ENCODE data around the gene JMJD8. TPM values are rescaled to one million over a fixed set of nuclear protein-coding genes. Genes with fewer than 3 reads are reported as not detected.

Gene JMJD8
- total and polyA plus RNA-seq, 2 donors: 28.3 to 91.4 TPM

DNA sequence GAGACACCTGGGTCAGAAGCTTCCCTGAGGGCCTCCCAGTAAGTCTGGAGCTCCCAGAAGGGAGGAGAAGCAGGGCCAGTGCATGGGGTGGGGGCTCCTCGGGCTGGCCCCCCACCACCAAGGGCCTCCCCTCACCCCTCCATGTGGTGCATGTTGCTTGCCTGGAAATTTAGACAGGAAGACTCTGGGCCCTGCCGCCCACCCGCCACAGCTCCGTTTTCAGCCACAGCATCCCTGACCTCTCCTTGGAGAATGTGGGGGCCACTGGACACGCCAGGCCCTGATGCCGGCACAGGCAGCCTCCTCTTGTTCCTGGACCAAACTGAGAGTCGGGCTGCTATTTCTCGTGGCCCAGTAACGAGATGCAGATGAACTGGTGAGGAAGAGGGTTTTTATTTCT lies 45.3 kb downstream of the JMJD8 start:
- no peaks in the 10 kb centered on the region for H3K36me3 ChIP-seq (ENCODE audit: insufficient read depth)
- H3K4me3 ChIP-seq (ENCODE audit: low read depth, low read length): no peak overlapping the region
- H3K4me1 ChIP-seq (ENCODE audit: insufficient read depth): peaks cover 3% of the 10 kb centered on the region
- WGBS: 77% methylated on average over 9 of the region's 9 CpGs
- no peak overlapping the region for H3K27ac ChIP-seq (ENCODE audit: low read depth)
- DNase-seq (ENCODE audit: extremely low spot score): no peak

DNA sequence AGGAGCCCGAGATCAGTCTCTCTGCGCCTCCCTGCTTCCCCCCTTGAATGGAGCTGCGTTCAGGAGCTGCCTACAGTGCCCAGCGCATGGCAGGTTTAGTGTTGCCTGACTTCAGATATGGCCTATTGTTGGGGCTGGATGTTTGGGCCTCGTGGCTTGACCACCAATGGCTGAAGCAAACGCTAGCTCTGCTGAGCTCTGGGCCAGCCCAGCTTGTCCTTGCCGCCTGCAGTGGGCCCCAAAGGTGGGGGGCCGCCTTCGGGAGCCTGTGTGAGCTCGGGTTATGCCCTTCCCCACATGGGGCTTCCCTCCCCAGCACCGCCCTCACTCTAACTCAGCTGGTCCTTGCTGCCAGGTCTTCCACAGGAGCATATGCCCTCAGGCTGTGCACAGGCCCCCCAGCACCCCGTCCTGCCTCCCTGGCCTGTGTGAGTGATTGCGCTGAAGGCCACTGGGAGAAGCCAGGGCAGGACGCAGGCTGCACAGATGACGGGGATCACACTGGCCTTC lies 46.0 kb downstream of the JMJD8 start:
- DNase-seq (ENCODE audit: extremely low spot score): no peak
- WGBS: 80% methylated on average over 15 of the region's 15 CpGs
- H3K4me3 ChIP-seq (ENCODE audit: low read depth, low read length): no peak overlapping the region
- peaks cover 3% of the 10 kb centered on the region for H3K4me1 ChIP-seq (ENCODE audit: insufficient read depth)
- no peaks in the 10 kb centered on the region for H3K36me3 ChIP-seq (ENCODE audit: insufficient read depth)
- no peak overlapping the region for H3K27ac ChIP-seq (ENCODE audit: low read depth)

DNA sequence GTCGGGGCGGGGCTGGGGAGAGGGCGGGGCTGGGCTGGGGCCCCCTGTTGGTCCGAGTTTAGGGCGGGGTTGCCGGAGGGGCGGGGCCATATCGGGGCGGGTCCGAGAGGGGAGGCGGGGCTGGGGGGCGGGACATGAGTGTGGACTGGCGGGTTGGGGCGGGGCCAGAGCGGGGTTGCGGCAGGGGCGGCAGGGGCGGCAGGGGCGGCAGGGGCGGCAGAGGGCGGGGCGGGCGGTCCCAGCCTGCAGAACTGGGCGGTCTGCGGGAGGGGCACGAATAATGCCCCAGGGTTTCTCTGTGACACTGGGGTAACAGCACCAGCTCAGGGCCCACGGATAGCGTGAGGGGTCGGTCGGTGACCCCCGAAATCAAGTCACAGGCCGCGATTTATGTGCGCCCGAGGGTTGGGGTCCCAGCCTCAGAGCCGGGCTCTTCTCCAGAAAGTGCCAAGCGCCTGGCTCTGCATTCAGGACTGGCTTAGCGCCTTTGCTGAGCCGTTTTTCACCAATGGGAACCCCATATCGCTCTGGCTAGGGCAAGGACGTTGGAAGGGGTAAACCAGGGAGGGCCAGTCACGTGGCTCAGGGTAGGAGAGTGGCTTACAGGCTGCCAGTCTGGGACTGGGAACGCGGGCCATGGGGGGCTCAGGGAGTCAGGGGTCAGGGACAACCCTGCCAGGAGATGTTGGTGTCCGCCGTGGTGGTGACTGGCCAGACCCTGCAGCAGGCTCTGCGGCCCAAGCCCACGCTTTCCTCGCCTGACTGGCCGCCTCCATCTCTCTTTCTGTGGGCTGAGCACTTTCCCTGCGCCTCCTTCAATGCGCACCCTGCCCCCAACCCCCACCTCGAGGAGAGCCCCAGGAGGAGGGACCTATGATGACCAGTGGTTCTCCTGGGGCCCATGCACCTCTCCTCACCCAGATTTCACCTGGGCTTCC lies 46.8 kb downstream of the JMJD8 start:
- Histone ChIP-seq H3K4me3 (ENCODE audit: low read depth, low read length) (peak overlapping the region; percentile 89), H3K4me1 (ENCODE audit: insufficient read depth) (peaks cover 3% of the 10 kb centered on the region), H3K27ac (ENCODE audit: low read depth) (no peak overlapping the region), H3K36me3 (ENCODE audit: insufficient read depth) (no peaks in the 10 kb centered on the region)
- WGBS: 17% methylated on average over 53 of the region's 53 CpGs
- no peak for DNase-seq (ENCODE audit: extremely low spot score)

DNA sequence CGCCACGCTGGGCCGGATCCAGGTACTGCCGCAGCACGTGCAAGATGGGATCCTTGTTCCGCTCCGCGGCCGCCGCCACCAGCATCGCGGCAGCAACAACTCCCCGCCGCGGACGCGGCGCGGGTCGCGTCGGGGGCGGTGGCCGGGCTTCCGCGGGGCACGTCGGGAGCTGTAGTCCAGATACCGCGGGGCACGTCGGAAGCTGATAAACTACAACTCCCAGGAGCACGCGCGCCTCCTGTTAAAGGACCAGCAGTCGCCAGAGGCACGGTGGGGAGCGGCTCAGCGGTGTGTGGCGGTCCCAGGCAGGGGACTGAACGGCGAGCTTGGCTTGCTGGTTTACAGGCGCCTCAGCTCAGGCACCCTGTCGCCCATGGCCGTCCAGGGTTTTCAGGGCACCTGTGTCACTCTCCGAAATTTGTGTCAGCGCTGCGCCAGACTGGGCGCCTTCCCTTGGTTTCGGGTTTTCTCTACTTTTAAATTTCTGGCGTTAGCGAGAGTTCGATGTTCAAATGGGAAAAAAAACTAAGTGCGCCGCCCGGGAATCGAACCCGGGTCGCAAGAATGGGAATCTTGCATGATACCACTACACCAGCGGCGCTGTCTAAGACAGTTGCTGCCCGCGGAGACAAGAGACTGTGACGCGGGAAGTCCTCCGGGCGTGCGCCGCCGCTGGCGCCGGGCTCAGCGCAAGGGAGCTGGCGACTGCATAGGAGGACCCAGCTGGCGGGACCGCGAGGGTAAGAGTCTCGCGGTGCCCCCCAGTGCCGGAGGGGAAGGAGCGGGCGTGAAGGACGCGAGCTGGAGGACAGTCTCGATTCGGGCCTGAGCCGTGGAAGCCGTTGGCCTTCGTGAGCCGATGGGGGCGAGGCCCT lies 47.7 kb downstream of the JMJD8 start, which contains the start of gene METTL26:
METTL26 (minus strand) TSS at position 100 of the 875 bp plus-strand sequence; CDS start at position 85, 15 bp downstream.
- H3K27ac ChIP-seq (ENCODE audit: low read depth): peak within 1 kb of the TSS; percentile 93
- DNase-seq (ENCODE audit: extremely low spot score): peak; percentile 83
- H3K4me3 ChIP-seq (ENCODE audit: low read depth, low read length): peak within 1 kb of the TSS; percentile 89
- under 1% methylated on average over 91 of the region's 91 CpGs for WGBS
- no peaks in the 10 kb centered on the region for H3K36me3 ChIP-seq (ENCODE audit: insufficient read depth)
- H3K4me1 ChIP-seq (ENCODE audit: insufficient read depth): peaks cover 3% of the 10 kb centered on the region

DNA sequence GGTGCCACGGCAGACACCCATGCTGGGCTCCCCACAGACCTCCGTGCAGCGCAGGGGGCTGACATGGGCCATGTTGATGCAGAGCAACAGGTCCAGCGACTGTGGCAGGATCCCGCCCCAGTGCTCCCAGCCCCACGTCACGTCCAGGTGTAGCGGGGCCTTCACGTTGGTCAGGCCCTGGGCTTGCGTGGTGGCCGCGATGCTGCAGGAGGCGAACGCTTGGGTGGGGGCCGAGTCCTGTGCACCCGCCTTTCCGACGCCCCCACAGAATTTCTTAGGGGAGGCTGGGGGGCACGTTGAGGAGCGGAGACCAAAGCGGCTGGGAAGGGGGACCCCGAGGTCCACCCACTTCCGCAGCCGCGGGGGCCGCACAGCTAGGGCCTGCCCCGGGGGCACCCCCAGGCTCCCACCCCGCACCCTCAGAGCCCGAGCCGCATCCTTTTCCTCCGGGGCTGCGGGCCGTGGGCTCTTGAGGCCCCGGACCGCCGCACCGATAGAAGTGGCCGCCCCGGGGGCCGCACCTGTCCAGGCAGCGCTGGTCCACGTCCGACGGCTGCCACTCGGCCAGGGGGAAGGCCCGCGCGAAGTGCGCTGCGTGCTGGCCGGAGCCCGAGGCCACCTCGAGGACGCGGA lies 48.4 kb downstream of the JMJD8 start:
- Histone ChIP-seq H3K4me1 (ENCODE audit: insufficient read depth) (no peaks in the 10 kb centered on the region), H3K4me3 (ENCODE audit: low read depth, low read length) (peak overlapping the region; percentile 89), H3K36me3 (ENCODE audit: insufficient read depth) (no peaks in the 10 kb centered on the region), H3K27ac (ENCODE audit: low read depth) (peak overlapping the region; percentile 30)
- WGBS: 4% methylated on average over 55 of the region's 55 CpGs
- DNase-seq (ENCODE audit: extremely low spot score): no peak

DNA sequence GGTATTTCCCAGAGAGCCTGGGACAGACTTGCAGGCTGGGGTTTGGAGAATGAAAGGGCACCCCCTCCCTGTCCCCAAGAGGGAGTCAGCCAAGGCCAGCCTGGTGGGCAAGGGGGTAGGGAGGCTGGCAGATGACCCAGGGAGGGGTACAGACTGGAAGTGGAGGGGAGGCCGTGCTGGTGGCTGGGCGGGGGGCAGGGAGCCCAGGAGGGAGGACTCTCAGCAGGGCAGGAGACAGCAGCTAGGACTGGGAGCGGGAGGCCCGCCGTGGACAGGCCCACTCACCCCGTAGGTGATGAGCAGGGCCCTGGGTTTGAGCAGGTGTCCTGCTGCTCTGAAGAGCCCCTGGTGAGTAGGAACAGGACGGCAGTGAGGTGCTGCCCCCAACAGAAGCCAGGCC lies 49.1 kb downstream of the JMJD8 start:
- Histone ChIP-seq H3K4me3 (ENCODE audit: low read depth, low read length) (no peak overlapping the region), H3K36me3 (ENCODE audit: insufficient read depth) (no peaks in the 10 kb centered on the region), H3K27ac (ENCODE audit: low read depth) (no peak overlapping the region), H3K4me1 (ENCODE audit: insufficient read depth) (no peaks in the 10 kb centered on the region)
- 79% methylated on average over 7 of the region's 7 CpGs for WGBS
- no peak for DNase-seq (ENCODE audit: extremely low spot score)

DNA sequence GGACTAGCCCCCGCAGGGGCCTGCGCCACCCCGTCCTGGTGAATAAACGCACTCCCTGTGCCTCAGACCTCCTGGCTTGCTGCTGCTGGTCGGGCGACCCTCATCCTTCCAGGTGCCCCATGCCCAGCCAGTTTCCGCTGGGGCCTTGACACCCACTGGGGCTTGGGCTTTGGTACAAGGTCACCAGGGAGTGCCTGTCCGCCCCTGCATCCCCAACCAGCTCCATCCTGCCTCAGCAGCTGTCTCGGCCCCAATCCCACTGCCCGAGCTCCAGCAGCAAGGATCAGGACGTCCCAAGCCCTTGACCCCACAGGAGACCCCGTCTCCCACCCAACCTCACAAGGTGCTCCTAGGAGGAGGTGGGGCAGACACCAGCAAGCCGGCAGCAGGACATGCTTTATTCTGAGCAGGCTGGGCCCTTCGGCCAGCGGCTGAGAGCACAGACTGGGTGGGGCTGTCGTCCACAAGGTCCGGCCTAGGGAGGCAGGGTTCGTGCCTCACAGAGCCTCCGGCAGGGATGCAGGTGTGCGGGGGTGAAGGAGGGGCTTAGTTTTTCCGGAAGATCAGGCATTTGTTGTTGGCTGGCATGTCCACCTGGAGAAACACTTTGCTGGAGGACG lies 50.0 kb downstream of the JMJD8 start:
- Histone ChIP-seq H3K4me3 (ENCODE audit: low read depth, low read length) (no peak overlapping the region), H3K27ac (ENCODE audit: low read depth) (no peak overlapping the region), H3K4me1 (ENCODE audit: insufficient read depth) (no peaks in the 10 kb centered on the region), H3K36me3 (ENCODE audit: insufficient read depth) (no peaks in the 10 kb centered on the region)
- DNase-seq (ENCODE audit: extremely low spot score): no peak
- 91% methylated on average over 22 of the region's 22 CpGs for WGBS

DNA sequence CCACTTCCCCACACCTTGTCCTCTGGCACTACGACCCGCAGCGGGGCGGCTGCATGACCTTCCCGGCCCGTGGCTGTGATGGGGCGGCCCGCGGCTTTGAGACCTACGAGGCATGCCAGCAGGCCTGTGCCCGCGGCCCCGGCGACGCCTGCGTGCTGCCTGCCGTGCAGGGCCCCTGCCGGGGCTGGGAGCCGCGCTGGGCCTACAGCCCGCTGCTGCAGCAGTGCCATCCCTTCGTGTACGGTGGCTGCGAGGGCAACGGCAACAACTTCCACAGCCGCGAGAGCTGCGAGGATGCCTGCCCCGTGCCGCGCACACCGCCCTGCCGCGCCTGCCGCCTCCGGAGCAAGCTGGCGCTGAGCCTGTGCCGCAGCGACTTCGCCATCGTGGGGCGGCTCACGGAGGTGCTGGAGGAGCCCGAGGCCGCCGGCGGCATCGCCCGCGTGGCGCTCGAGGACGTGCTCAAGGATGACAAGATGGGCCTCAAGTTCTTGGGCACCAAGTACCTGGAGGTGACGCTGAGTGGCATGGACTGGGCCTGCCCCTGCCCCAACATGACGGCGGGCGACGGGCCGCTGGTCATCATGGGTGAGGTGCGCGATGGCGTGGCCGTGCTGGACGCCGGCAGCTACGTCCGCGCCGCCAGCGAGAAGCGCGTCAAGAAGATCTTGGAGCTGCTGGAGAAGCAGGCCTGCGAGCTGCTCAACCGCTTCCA lies 50.6 kb downstream of the JMJD8 start:
- Histone ChIP-seq H3K4me1 (ENCODE audit: insufficient read depth) (no peaks in the 10 kb centered on the region), H3K27ac (ENCODE audit: low read depth) (no peak overlapping the region)
- 97% methylated on average over 74 of the region's 74 CpGs for WGBS

DNA sequence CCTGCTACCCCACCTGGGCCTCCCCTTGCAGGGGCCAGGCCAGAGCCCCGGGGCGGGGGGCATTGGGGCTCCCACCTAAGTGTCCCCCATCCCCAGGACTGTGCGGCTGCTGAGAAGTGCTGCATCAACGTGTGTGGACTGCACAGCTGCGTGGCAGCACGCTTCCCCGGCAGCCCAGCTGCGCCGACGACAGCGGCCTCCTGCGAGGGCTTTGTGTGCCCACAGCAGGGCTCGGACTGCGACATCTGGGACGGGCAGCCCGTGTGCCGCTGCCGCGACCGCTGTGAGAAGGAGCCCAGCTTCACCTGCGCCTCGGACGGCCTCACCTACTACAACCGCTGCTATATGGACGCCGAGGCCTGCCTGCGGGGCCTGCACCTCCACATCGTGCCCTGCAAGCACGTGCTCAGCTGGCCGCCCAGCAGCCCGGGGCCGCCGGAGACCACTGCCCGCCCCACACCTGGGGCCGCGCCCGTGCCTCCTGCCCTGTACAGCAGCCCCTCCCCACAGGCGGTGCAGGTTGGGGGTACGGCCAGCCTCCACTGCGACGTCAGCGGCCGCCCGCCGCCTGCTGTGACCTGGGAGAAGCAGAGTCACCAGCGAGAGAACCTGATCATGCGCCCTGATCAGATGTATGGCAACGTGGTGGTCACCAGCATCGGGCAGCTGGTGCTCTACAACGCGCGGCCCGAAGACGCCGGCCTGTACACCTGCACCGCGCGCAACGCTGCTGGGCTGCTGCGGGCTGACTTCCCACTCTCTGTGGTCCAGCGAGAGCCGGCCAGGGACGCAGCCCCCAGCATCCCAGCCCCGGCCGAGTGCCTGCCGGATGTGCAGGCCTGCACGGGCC lies 51.4 kb downstream of the JMJD8 start:
- H3K4me1 ChIP-seq (ENCODE audit: insufficient read depth): no peaks in the 10 kb centered on the region
- H3K4me3 ChIP-seq (ENCODE audit: low read depth, low read length): no peak overlapping the region
- H3K36me3 ChIP-seq (ENCODE audit: insufficient read depth): no peaks in the 10 kb centered on the region
- DNase-seq (ENCODE audit: extremely low spot score): no peak
- no peak overlapping the region for H3K27ac ChIP-seq (ENCODE audit: low read depth)
- WGBS: 94% methylated on average over 67 of the region's 67 CpGs

More for the DNA sequence above, 50.6 kb downstream of the JMJD8 start:
- H3K4me3 ChIP-seq (ENCODE audit: low read depth, low read length): no peak overlapping the region
- H3K36me3 ChIP-seq (ENCODE audit: insufficient read depth): no peaks in the 10 kb centered on the region
- DNase-seq (ENCODE audit: extremely low spot score): no peak

DNA sequence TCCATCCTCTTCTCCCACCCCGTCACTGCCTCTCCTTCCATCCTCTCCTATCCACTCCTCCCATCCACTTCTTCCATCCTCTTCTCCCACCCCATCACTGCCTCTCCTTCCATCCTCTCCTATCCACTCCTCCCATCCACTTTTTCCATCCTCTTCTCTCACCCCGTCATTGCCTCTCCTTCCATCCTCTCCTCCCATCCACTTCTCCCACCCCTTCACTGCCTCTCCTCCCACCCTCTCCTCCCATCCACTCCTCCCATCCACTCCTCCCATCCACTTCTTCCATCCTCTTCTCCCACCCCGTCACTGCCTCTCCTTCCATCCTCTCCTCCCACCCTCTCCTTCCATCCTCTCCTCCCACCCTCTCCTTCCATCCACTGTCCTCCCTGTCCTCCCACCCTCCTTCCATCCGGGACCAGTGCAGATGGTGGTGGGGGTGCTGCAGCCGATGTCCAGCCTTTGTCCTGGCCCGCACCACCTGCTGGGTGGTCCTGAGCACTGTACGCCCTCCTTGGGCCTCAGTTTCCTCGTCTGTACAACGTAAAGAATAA lies 52.3 kb downstream of the JMJD8 start:
- Histone ChIP-seq H3K4me3 (ENCODE audit: low read depth, low read length) (no peak overlapping the region), H3K27ac (ENCODE audit: low read depth) (no peak overlapping the region), H3K4me1 (ENCODE audit: insufficient read depth) (no peaks in the 10 kb centered on the region), H3K36me3 (ENCODE audit: insufficient read depth) (peaks cover 1% of the 10 kb centered on the region)
- DNase-seq (ENCODE audit: extremely low spot score): no peak
- 51% methylated on average over 9 of the region's 9 CpGs for WGBS
